HepG2 (cell line): ENCODE data around the gene CIITA. TPM values are rescaled to one million over a fixed set of nuclear protein-coding genes. Genes with fewer than 3 reads are reported as not detected.

Experiments
- FOXA3 ChIP-seq: IDR thresholded peaks from 2 replicates; pipeline ENCODE4 v1.6.1; 2016; ENCODE audit warnings: missing genetic modification reagents, missing compliant biosample characterization
- HNF4G ChIP-seq, 2 experiments: sonication (generic) in 1 of 2; formaldehyde crosslinking in 1 of 2; IDR thresholded peaks; 2 replicates each; pipeline versions ENCODE4 v1.4.0 to v1.6.1; 2011 to 2020; ENCODE audit warnings: borderline replicate concordance in 2 of 2, low read depth in 2 of 2, mild to moderate bottlenecking in 2 of 2, low read length in 1 of 2, missing genetic modification reagents in 1 of 2, moderate library complexity in 1 of 2
- HNRNPLL ChIP-seq: fragments of 200-400 bp; formaldehyde crosslinking; IDR thresholded peaks from 2 replicates; pipeline ENCODE4 v1.6.1; 2017; ENCODE audit warnings: mild to moderate bottlenecking, low read depth, low read length; ENCODE audit not compliant: poor library complexity, severe bottlenecking
- KDM4B ChIP-seq: sonication (generic); formaldehyde crosslinking; IDR thresholded peaks from 2 replicates; pipeline ENCODE4 v1.4.0; 2020; ENCODE audit warnings: missing genetic modification reagents
- KLF6 ChIP-seq: IDR thresholded peaks from 2 replicates; pipeline ENCODE4 v1.8.0; 2016; ENCODE audit warnings: missing biosample characterization, missing genetic modification reagents
- ZMYM3 ChIP-seq: sonication (generic); formaldehyde crosslinking; IDR thresholded peaks from 2 replicates; pipeline ENCODE4 v1.5.1; 2020; ENCODE audit warnings: mild to moderate bottlenecking, missing genetic modification reagents
- ZNF350 ChIP-seq: sonication (generic); formaldehyde crosslinking; IDR thresholded peaks from 2 replicates; pipeline ENCODE4 v1.4.0; 2020; ENCODE audit warnings: mild to moderate bottlenecking, low read depth, missing genetic modification reagents, borderline replicate concordance
- ZNF569 ChIP-seq: sonication (generic); formaldehyde crosslinking; IDR thresholded peaks from 2 replicates; pipeline ENCODE4 v1.5.0; 2020; ENCODE audit warnings: mild to moderate bottlenecking, missing genetic modification reagents, moderate library complexity, borderline replicate concordance
- ZNF619 ChIP-seq: sonication (generic); formaldehyde crosslinking; IDR thresholded peaks from 2 replicates; pipeline ENCODE4 v1.4.0; 2020; ENCODE audit warnings: mild to moderate bottlenecking, missing genetic modification reagents
- ZNF629 ChIP-seq: sonication (generic); formaldehyde crosslinking; conservative IDR thresholded peaks from 2 replicates; pipeline ENCODE4 v1.5.0; 2020; ENCODE audit warnings: missing genetic modification reagents
- polyA plus RNA-seq, 8 experiments: library from polyadenylated mRNA; depleted of rRNA in 3 of 8; stranded (reverse) in 7 of 8; unstranded in 1 of 8; fragments of >200 nt; fragmentation: Illumina TruSeq in 4 of 8; extraction: Trizol in 4 of 8; gene quantifications; 2 replicates each; pipeline versions ENCODE4 v1.2.1 to v1.2.3, GENCODE V29; 2011 to 2016; ENCODE audit warnings: low read depth in 4 of 8, missing spikeins in 1 of 8, mixed read lengths in 1 of 8; ENCODE audit not compliant: insufficient read depth in 1 of 8
- total RNA-seq, 5 experiments: library from RNA; depleted of rRNA; stranded (reverse); fragments of >200 nt; fragmentation: Illumina TruSeq; extraction: Trizol; gene quantifications; 2 replicates each; pipeline ENCODE4 v1.2.3, GENCODE V29; 2016; ENCODE audit warnings: low read depth in 1 of 5
- TF ChIP-seq, protein P1 (sequence below): sonication (generic); IDR thresholded peaks from 2 replicates; pipeline ENCODE4 v1.6.1; 2016; ENCODE audit warnings: low read depth, borderline replicate concordance
- TF ChIP-seq, protein P2 (sequence below): IDR thresholded peaks from 2 replicates; pipeline ENCODE4 v1.4.0; 2020; ENCODE audit warnings: mild to moderate bottlenecking, missing genetic modification reagents
- TF ChIP-seq, protein P3 (sequence below): IDR thresholded peaks from 2 replicates; pipeline ENCODE4 v1.6.1; 2016; ENCODE audit warnings: mild to moderate bottlenecking, missing biosample characterization, missing genetic modification reagents
- TF ChIP-seq, protein P4 (sequence below): sonication (generic); formaldehyde crosslinking; IDR thresholded peaks from 2 replicates; pipeline ENCODE4 v1.5.1; 2020; ENCODE audit warnings: missing genetic modification reagents, mild to moderate bottlenecking, borderline replicate concordance
- TF ChIP-seq, protein P5 (sequence below): sonication (generic); formaldehyde crosslinking; IDR thresholded peaks from 2 replicates; pipeline ENCODE4 v1.5.0; 2020; ENCODE audit warnings: mild to moderate bottlenecking, missing genetic modification reagents, borderline replicate concordance

CIITA gene
- total and polyA plus RNA-seq, 2 of the 13 experiments (the other 11 are each of a cell fraction or from before 2014, with no cell fraction given) = 0.08 to 0.09 TPM

DNA sequence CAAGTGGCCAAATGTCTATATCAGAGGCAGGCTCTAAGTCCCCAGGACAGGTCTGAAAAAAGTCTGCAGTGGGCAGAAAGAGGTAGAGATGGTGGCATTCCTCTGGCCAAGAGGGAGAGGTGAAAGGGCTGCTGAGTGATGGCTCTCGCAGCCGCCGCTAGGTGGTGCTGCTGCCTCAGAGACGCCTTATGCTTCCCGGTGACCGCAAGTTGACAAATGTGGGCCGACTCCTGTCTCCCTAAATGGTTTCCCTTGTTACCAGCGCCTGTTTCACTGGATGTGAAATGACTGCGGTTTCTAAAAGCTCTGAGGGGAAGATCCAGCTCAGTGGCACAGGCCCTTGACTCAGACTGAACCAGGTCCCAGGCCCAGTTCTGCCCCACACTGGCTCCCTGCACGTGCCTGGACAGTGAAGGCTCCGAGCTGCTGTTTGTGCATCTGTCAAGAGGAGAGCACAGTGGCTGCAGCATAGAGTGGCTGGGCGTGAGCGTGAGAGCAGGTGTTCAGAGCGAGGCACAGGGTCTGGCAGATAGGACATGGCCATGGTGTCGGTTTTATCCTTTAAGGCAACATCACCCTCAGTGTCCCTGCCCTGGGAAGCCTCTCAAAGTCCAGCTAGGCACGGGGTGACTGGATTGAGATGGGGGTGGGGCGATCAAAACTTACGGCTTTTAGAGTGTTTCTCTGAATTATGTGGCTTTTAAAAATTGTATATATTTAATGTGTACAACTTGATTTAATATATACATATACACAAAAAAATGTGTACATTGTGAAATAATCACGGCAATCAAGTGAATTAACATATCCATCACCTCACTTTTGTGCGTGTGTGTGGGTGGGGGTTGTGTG lies 87.3 kb downstream of the CIITA start (continued):
- TF ChIP-seq ZNF569 (CRISPR knock-in tag) (no peak), HNRNPLL (no peak), ZNF619 (peak; percentile 84; the same call in 1 of the 2 replicates), ZNF629 (CRISPR knock-in tag) (no peak), HNF4G (IDR thresholded peaks at IDR 0.05; ENCODE audit: borderline replicate concordance, low read depth, low read length) (no peak), HNF4G (CRISPR knock-in tag; IDR thresholded peaks at IDR 0.05; ENCODE audit: borderline replicate concordance, low read depth) (no peak), KDM4B (CRISPR knock-in tag) (peak; percentile 37; the same call in 1 of the 2 replicates), ZMYM3 (CRISPR knock-in tag) (peak; percentile 49; the same call in 1 of the 2 replicates), FOXA3 (CRISPR knock-in tag) (peak; percentile 79), KLF6 (CRISPR knock-in tag) (no peak), ZNF350 (peak; percentile 69; the same call in 1 of the 2 replicates)
- TF ChIP-seq, protein P1, sequence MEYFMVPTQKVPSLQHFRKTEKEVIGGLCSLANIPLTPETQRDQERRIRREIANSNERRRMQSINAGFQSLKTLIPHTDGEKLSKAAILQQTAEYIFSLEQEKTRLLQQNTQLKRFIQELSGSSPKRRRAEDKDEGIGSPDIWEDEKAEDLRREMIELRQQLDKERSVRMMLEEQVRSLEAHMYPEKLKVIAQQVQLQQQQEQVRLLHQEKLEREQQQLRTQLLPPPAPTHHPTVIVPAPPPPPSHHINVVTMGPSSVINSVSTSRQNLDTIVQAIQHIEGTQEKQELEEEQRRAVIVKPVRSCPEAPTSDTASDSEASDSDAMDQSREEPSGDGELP = no peak
- TF ChIP-seq, protein P2, sequence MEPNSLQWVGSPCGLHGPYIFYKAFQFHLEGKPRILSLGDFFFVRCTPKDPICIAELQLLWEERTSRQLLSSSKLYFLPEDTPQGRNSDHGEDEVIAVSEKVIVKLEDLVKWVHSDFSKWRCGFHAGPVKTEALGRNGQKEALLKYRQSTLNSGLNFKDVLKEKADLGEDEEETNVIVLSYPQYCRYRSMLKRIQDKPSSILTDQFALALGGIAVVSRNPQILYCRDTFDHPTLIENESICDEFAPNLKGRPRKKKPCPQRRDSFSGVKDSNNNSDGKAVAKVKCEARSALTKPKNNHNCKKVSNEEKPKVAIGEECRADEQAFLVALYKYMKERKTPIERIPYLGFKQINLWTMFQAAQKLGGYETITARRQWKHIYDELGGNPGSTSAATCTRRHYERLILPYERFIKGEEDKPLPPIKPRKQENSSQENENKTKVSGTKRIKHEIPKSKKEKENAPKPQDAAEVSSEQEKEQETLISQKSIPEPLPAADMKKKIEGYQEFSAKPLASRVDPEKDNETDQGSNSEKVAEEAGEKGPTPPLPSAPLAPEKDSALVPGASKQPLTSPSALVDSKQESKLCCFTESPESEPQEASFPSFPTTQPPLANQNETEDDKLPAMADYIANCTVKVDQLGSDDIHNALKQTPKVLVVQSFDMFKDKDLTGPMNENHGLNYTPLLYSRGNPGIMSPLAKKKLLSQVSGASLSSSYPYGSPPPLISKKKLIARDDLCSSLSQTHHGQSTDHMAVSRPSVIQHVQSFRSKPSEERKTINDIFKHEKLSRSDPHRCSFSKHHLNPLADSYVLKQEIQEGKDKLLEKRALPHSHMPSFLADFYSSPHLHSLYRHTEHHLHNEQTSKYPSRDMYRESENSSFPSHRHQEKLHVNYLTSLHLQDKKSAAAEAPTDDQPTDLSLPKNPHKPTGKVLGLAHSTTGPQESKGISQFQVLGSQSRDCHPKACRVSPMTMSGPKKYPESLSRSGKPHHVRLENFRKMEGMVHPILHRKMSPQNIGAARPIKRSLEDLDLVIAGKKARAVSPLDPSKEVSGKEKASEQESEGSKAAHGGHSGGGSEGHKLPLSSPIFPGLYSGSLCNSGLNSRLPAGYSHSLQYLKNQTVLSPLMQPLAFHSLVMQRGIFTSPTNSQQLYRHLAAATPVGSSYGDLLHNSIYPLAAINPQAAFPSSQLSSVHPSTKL (CRISPR knock-in tag) = peak; percentile 46
- TF ChIP-seq, protein P3, sequence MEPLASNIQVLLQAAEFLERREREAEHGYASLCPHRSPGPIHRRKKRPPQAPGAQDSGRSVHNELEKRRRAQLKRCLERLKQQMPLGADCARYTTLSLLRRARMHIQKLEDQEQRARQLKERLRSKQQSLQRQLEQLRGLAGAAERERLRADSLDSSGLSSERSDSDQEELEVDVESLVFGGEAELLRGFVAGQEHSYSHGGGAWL (CRISPR knock-in tag) = 0 out of 2 replicates have a peak, but pooled peaks have one; percentile 39
- TF ChIP-seq, protein P4, sequence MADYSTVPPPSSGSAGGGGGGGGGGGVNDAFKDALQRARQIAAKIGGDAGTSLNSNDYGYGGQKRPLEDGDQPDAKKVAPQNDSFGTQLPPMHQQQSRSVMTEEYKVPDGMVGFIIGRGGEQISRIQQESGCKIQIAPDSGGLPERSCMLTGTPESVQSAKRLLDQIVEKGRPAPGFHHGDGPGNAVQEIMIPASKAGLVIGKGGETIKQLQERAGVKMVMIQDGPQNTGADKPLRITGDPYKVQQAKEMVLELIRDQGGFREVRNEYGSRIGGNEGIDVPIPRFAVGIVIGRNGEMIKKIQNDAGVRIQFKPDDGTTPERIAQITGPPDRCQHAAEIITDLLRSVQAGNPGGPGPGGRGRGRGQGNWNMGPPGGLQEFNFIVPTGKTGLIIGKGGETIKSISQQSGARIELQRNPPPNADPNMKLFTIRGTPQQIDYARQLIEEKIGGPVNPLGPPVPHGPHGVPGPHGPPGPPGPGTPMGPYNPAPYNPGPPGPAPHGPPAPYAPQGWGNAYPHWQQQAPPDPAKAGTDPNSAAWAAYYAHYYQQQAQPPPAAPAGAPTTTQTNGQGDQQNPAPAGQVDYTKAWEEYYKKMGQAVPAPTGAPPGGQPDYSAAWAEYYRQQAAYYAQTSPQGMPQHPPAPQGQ (CRISPR knock-in tag) = no peak
- TF ChIP-seq, protein P5, sequence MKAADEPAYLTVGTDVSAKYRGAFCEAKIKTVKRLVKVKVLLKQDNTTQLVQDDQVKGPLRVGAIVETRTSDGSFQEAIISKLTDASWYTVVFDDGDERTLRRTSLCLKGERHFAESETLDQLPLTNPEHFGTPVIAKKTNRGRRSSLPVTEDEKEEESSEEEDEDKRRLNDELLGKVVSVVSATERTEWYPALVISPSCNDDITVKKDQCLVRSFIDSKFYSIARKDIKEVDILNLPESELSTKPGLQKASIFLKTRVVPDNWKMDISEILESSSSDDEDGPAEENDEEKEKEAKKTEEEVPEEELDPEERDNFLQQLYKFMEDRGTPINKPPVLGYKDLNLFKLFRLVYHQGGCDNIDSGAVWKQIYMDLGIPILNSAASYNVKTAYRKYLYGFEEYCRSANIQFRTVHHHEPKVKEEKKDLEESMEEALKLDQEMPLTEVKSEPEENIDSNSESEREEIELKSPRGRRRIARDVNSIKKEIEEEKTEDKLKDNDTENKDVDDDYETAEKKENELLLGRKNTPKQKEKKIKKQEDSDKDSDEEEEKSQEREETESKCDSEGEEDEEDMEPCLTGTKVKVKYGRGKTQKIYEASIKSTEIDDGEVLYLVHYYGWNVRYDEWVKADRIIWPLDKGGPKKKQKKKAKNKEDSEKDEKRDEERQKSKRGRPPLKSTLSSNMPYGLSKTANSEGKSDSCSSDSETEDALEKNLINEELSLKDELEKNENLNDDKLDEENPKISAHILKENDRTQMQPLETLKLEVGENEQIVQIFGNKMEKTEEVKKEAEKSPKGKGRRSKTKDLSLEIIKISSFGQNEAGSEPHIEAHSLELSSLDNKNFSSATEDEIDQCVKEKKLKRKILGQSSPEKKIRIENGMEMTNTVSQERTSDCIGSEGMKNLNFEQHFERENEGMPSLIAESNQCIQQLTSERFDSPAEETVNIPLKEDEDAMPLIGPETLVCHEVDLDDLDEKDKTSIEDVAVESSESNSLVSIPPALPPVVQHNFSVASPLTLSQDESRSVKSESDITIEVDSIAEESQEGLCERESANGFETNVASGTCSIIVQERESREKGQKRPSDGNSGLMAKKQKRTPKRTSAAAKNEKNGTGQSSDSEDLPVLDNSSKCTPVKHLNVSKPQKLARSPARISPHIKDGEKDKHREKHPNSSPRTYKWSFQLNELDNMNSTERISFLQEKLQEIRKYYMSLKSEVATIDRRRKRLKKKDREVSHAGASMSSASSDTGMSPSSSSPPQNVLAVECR (CRISPR knock-in tag) = no peak; the same call in 1 of the 2 replicates
